H1 (cell line): ENCODE results near the gene HCST. TPM values are rescaled to one million over a fixed set of nuclear protein-coding genes. Genes with fewer than 3 reads are reported as not detected.

ENCODE experiments used
- EGR1 ChIP-seq: IDR thresholded peaks from 2 replicates; pipeline ENCODE4 v1.6.1; 2011; ENCODE audit warnings: low read depth, low read length, borderline replicate concordance
- POLR2A ChIP-seq, 2 experiments: IDR thresholded peaks; 1 replicate in 1 of 2; 2 replicates in 1 of 2; pipeline ENCODE4 v1.6.1; 2011; ENCODE audit warnings: low read depth in 2 of 2, low read length in 2 of 2, mild to moderate bottlenecking in 2 of 2; ENCODE audit errors: control extremely low read depth in 1 of 2
- RFX5 ChIP-seq: IDR thresholded peaks from 2 replicates; pipeline ENCODE4 v1.6.1; 2011; ENCODE audit warnings: low read depth, low read length, improper control_type of control experiment, borderline replicate concordance
- SP2 ChIP-seq: IDR thresholded peaks from 2 replicates; pipeline ENCODE4 v1.6.1; 2012; ENCODE audit warnings: mild to moderate bottlenecking, low read length, inconsistent platforms
- TCF12 ChIP-seq: IDR thresholded peaks from 2 replicates; pipeline ENCODE4 v1.6.1; 2011; ENCODE audit warnings: low read depth, mild to moderate bottlenecking, low read length
- polyA plus RNA-seq, 7 experiments: library from polyadenylated mRNA; depleted of rRNA in 3 of 7; stranded (reverse) in 5 of 7; unstranded in 2 of 7; fragments of >200 nt in 5 of 7; fragments of 200-250 nt in 2 of 7; gene quantifications; 1 replicate in 5 of 7; 2 replicates in 1 of 7; 4 replicates in 1 of 7; pipeline versions ENCODE4 v1.2.1 to v1.2.3, GENCODE V29; 2011 to 2013; ENCODE audit warnings: missing spikeins in 2 of 7, mixed read lengths in 2 of 7
- total RNA-seq: library from RNA; stranded (reverse); fragmentation: NEBNext Ultra II Directional; extraction: Animal tissue kit (Norgen Biotek cat#: 25700); gene quantifications from 2 replicates; pipeline ENCODE4 v1.2.1, GENCODE V29; 2021

Gene HCST
- total and polyA plus RNA-seq, 2 of the 8 experiments (the other 6 are each of a cell fraction or from before 2014, with no cell fraction given): 2.8 TPM; not detected in 1

DNA sequence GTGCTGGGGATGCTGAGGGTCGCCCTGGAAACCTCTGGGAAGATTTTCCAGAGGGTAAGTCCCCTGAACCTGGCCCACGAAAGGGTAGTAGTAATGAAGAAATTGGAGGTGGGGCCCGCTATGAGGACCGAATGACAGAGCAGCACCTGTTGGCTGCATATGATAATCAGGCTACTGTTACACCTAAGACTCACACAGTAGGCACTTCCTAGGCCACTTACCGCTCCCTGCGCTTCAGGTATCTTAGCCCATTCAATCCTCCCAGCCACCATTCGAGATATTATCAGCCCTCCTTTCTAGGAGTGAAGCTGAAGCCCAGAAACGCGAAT lies 29.5 kb downstream of the HCST start (continued):
- TF ChIP-seq RFX5: no peak
- TF ChIP-seq POLR2A (IDR thresholded peaks at IDR 0.05; ENCODE audit: control extremely low read depth in 1 of 2, low read depth in 2 of 2, low read length in 2 of 2): no peak
- TF ChIP-seq EGR1: no peak
- no peak for TF ChIP-seq SP2
- TF ChIP-seq TCF12: no peak
